ENCODE measurements around the gene TEX101.
A peak's percentile ranks its signal among the peaks of the same experiment; 100 is the strongest.

Gene TEX101

DNA sequence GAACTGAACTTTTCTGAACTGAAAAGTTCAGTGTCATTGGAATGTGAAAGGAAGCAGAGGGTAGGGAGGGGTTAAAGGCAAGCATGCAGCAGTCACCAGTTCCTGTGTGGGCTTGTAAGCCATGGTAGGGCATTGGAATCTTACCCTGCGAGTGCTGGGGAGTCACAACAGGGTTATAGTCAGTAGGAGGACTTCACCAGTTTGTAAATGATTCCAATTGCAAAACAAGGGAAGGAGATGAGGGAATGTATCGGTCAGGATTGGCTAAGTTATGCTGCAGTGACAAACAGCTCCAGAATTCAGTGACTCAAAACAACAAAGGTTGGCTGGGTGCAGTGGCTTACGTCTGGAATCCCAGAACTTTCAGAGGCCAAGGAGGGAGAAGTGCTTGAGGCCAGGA, 37.9 kb downstream of the TEX101 start:
- DNase-seq: no peak

DNA sequence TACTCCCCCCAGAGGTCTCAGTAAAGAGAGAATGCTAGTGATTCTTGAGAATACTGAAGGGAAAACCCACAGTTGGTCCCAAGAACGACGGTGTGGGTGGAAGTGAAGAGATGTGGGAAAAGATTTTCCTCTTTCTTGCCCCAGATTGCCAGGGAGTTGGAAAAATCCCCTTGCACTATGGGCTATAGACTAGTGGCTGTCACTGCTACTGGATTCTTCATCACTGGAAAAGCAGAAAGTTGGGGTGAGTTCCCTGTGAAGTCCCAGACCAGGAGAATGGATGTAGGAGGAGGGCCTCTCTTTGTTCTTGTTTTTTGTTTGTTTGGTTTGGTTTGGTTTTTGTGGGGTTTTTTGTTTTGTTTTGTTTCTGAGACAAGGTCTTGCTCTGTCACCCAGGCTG, 39.3 kb downstream of the TEX101 start:
- DNase-seq: no peak

DNA sequence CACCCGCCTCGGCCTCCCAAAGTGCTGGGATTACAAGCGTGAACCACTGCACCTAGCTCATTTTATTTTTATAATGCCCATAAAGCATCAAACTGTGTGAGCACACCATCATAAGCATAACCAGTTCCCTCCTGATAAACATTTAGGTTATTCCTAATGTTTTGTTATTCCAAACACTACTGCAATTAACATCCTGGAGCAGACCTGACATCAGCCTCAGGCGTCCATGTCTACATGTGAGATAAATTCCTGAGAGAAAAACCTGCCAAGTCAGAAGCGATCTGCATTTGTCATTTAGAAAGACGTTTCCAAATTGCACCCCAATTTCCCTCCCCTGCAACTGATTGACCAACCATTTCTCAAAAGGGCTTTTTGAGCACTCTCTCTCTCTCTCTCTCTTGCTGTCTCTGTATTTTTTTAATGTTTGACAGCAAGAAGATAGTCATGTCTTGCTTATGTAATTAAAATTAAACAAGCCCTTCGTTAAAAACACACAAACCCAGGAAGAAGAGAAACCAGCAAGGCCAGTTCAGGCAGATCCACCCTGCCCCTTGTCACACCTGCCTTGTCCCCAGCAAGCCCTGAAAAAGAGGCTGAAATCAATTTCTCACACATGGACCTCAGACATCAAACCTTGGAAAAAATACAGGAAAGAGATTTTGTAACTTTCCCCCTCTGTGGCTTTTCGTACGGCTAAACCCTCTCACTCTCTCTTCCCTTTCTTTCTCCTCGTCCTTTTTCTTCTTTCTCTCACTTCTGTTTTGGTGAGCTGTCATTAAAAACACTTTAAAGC, 40.8 kb downstream of the TEX101 start:
- no peak for DNase-seq

DNA sequence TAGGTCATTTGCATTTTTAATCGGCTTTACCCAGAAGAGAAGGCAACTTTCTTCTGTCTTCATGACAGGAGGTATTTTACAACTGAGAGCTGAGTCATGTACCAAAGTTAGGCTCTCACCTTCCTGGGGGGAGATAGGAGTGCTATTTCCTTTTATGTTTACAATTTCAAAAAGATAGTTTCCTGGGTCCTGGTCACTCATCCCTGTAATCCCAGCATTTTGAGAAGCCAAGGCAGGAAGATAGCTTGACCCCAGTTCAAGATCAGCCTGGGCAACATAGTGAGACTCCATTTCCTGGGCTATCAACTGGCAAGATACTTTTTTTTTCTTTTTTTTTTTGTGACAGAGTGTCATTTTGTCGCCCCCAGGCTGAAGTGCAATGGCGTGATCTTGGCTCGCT, 43.1 kb downstream of the TEX101 start:
- DNase-seq: no peak

DNA sequence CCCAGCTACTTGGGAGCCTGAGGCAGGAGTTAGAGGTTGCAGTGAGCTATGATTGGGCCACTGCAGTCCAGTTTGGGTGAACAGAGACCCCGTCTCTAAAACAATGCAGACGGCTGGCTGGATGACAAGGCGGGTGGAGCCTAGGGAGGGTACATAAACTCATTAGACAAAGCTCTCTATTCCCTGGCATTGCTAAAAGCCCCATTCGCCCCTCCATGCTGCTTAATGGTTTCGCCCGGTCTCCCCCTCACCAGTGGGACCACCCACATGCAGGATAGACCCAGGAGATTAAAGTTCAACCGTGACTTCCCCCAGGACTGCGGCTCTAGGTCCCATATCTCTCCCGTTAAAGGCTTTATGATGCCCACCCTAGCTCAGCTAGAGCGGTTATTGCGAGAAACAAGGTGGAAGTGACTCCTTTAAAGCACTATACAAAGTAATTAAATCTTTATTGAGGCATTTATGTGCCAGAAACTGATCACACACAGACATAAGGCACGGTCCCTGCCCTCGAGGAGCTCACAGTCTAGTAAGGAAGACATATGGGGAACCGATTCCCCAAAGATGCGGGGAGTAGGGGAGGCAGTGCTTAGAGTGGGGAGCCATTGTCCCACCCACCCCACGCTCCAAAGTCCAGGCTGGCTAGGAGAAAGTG, 45.8 kb downstream of the TEX101 start:
- DNase-seq: no peak

DNA sequence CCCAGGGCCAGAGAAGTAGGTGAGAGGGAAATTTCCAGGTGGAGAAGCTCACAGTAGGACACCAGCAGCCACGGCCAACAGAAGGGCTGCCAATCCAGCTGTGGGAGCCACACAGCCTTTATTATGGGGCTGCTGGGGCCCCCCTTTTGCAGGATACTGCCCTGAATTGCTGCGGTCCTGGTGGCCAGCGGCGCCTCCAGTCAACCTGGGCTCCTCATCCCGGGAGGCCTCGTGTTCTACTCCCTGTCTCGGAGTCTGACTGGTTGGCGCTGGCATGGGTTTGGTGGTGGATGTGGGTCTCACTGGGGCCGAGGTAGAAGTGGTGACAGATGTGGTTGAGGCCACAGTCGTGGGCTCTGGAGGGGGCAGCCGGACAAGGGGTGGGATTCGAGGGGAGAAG, 46.6 kb downstream of the TEX101 start:
- DNase-seq: no peak

DNA sequence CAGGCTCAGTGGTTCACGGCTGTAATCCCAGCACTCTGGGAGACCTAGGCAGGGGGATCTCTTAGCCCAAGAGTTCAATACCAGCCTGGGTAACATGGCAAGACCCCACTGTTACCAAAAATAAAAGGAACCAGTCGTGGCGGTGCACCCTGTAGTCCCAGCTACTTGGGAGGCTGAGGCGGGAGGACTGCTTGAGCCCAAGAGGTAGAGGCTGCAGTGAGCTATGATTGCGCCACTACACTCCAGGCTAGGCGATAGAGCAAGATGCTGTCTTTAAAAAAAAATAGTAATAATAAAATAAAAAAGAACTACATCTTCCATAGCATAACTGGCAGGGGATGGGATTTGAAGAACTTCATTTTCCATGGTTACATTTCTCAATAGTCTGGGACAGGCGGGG, 47.7 kb downstream of the TEX101 start:
- DNase-seq: no peak

DNA sequence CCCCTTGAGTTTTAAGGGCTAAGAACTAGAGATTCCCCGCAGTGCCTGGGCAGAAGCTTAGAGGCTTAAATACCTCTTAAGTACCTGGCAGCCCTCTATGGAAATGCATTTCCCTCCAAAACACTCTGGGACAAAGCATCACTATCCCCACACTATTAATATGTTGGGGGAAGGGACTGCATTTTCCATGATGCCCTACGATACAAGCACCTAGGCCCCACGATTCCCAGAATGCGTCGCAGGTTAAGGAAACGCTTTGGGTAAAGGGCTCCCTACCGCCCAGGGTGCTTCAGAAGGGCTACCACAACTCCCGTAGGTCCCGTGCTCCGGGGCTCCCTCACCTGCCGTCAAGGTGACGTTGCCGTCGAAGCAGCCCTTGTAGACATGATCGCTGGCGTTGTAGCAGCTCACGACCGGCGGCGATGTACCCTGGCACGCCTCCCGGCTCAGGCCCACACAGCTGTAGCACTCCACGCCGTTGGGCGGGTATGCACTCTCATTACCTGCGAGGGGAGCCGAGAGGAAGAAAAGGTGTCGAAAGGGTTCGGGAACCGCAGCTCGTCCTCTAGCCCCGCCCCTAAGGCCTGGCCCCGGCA, 48.2 kb downstream of the TEX101 start:
- DNase-seq: no peak

DNA sequence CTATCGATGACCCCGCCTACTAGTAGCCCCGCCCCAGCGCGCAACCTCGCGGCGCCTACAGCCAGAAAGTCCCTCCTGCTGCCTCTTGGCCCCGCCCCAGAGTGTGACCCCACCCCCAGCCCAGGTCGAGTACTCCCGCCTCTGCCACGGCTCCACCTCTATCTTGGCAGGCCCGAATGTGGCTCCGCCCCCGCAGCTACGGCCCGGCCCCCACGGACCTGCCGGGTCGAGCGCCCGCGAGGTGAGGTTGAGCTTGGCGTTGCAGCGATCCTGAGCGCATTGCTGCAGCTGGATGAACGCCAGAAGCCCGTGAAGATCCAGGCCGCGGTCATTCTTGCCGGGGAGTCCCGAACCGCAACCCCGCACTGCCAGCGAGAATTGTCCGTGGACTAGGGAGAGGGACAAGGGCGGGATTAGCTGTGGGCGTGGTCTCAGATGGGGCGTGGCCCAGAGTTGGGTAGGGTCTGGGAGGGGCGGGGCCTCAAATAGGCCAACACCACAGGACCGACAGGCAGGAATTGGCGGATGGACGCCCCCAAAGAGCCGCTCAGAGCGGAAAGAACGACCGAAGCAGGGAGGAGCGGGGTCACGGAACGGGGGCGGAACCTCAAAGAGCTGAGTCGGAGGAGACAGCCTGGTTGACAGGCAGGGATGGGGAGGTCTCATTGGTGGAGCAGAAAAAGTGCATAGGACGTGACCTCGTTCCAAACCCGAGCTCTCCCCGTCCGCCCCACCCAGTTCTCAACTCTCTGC, 48.9 kb downstream of the TEX101 start:
- DNase-seq: peak; percentile 91

DNA sequence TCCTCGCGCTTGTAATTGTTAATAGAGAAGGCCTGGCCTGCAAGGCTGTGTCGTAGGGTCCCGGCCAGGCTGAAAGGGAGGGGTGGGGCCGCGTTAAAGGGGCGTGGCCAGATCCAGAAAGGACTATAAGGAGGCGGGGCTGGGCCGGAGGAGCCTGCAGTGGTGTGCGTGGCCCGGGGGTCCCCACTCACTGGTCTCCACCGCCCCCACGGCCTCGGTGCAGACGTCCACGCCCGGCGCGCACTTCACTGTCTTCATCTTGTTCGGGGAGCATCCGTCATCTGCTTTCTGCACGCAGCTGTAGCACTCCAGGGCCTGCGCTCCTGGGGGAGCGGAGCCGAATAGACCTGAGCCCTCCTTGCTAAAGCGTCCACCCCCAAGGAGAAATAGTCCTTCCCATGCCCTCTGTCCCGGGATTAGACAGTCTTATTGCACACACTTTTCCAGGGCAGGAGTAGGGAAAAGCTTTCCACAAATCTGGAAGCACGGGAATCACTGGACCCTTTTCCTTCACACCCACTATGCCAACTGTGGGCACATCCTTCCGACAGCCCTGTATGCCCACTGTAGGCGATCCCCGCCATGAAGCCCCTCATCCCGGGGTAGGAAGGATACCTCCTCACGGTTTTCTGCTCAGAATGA, 49.6 kb downstream of the TEX101 start:
- no peak for DNase-seq

DNA sequence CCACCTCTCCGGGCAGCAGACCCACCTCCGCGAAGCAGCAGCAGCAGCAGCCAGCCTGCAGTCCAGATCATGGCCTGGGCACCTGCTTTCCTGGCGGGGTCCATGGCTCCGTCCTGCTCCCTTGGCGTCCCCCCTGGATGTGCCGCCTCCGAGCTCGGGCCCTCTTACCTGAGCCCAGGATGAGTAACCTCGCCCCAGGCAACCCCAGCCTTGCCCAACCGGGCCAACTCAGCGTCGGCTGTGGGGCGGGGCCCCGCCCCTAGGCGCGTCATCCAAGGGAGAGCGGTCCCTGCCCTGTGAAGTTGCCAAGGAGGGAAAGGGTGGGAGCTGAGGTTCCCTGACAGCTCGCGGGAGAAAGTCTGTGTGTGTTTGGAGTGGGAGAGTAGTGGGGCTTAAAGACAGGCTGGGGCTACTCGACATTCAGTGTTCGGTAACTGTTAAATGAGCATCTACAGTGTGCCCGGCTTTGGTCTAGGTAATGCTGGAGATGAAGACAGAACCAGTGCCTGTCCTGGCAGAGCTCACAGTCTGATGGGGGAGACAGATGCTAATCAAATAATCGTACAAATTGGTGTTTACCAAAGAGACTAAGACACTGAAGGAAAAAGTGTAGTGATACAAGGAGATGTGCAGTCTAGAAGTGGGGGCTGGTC, 50.9 kb downstream of the TEX101 start, which contains the start of gene LYPD3:
LYPD3 (minus strand) TSS at position 141 of the 653 bp plus-strand sequence; CDS start at position 104, 37 bp downstream.
- DNase-seq: peak; percentile 20

DNA sequence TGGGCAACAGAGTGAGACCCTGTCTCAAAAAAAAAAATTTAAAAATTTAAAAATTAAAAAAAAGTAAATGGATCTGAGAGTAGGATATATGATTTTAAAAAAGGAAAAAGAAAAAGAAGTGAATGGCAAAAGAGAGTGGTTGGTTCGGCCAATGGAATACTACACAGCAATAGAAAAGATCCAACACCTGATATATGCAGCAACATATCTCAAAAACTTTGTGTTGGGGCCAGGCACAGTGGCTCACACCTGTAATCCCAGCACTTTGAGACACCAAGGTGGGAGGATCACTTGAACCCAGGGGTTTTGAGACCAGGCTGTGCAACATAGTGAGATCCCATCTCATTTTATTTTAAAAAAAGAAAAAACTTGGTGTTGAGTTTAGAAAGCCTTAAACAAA, 52.1 kb downstream of the TEX101 start:
- DNase-seq: no peak

DNA sequence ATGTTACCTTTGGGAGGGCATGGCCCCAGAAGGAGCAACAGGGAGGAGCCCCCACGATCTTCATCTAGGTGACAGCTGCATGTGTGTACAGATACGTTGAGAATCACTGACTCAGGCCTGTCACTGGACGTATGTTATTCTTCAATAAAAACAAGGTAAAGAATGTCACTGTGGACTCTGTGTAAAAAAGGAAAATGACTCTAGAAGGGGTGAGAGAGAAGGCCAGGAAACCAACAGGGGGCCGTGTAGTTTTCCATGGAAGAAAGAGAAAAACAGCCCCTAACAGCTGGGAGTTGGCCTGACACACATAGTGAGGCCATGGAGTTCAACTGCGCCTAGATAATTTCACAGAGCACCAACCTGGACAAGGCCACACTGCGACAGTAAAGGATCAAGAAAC, 52.6 kb downstream of the TEX101 start:
- DNase-seq: no peak

DNA sequence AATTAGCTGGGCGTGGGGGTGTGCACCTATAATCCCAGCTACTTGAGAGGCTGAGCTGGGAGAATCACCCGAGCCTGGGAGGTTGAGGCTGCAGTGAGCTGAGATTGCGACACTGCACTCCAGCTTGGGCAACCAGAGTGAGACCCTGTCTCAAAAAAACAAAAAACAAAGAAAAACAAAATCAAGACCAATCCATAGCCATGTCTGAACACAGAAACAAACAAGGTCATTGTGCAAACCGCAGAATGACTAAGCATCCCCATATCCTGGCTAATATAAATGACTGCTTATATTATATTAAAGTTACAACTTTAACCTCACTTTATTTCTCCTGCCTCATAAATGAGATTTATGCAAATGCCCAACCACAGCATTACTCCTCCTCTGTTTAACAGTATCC, 53.0 kb downstream of the TEX101 start:
- DNase-seq: no peak

Measured in fibroblast of skin of right biceps (primary cell).